Measurements from ENCODE around the gene TMEM132C. TPM values are rescaled to one million over a fixed set of nuclear protein-coding genes. Genes with fewer than 3 reads are reported as not detected.

Gene TMEM132C
- total and polyA plus RNA-seq, 2 donors (not counting 3 experiments of a cell fraction or from before 2014, with no cell fraction given): not detected

DNA sequence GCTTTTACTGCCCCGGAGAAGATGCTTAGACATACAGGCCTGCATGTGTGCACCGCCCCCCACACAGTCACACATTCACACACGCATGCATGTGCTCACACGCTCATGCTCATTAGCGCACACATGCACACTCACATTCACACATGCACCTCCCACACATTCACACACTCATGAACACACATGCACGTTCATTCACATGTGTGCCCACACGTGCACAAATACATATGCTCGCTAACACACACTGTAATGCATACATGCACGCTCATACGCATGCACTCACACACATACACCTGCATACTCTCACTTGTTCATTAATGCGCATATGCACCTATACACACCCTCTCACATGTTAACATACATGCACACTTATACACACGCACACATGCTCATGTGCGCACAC lies 21.9 kb downstream of the TMEM132C start:
- Histone ChIP-seq H3K27ac (ENCODE audit: insufficient read depth, low read depth, low read length) (no peak overlapping the region), H3K79me2 (ENCODE audit: control insufficient read depth, insufficient read depth, low read length) (no peaks in the 10 kb centered on the region), H3K4me3 (replicated peaks in 1 of 3; ENCODE audit: insufficient read depth in 1 of 3, low read depth in 1 of 3, low read length in 3 of 3) (no peak overlapping the region), H3K9ac (replicated peaks; ENCODE audit: extremely low read depth, insufficient read depth, low read length) (no peak overlapping the region), H3K36me3 (ENCODE audit: control insufficient read depth in 2 of 2, extremely low read depth in 1 of 2, insufficient read depth in 2 of 2, low read length in 2 of 2) (no peaks in the 10 kb centered on the region), H3K9me1 (replicated peaks; ENCODE audit: control insufficient read depth, extremely low read depth, insufficient read depth, low read length) (no peaks in the 10 kb centered on the region), H2AFZ (ENCODE audit: low read depth, low read length) (no peak overlapping the region), H3K27me3 (ENCODE audit: control insufficient read depth in 2 of 2, insufficient read depth in 2 of 2, low read length in 2 of 2) (no peaks in the 10 kb centered on the region), H3K4me2 (ENCODE audit: insufficient read depth, low read length) (no peak overlapping the region), H3K9me3 (replicated peaks; ENCODE audit: control insufficient read depth, insufficient read depth, low read length) (peaks cover 4% of the 10 kb centered on the region), H3K4me1 (ENCODE audit: control insufficient read depth, extremely low read depth, insufficient read depth, low read length) (no peaks in the 10 kb centered on the region), H4K20me1 (replicated peaks; ENCODE audit: control insufficient read depth, extremely low read depth, insufficient read depth, low read length) (no peaks in the 10 kb centered on the region)
- FAIRE-seq (no peak), DNase-seq (ENCODE audit: low read depth, low spot score) (no peak)
- CTCF ChIA-PET: no interaction called here
- dilution Hi-C loops (cut with MboI; ENCODE audit: extremely low pct_ligation_motif_present, low sequenced_read_pairs): no loop called here
- intact Hi-C loops (cut with micrococcal nuclease): no loop called here
- POLR2A ChIA-PET: no interaction called here
- no TSS peak for BruUV-seq (replicated peaks)
- TF ChIP-seq CTCF (IDR thresholded peaks at IDR 0.05; ENCODE audit: extremely low read depth in 1 of 2, insufficient read depth in 1 of 2, low read depth in 1 of 2, low read length in 2 of 2) (no peak), MYC (IDR thresholded peaks at IDR 0.05; ENCODE audit: low read depth, low read length) (no peak), FOS (IDR thresholded peaks at IDR 0.05; ENCODE audit: borderline replicate concordance, insufficient read depth, low read length) (no peak), POLR2AphosphoS5 (IDR thresholded peaks at IDR 0.05; ENCODE audit: insufficient read depth, low read depth, low read length) (no peak), POLR2A (IDR thresholded peaks at IDR 0.05; ENCODE audit: low read depth, low read length) (no peak), GATA2 (IDR thresholded peaks at IDR 0.05; ENCODE audit: insufficient read depth, insufficient read length, low read depth, low read length) (no peak), EZH2 (IDR thresholded peaks at IDR 0.05; ENCODE audit: borderline replicate concordance, low read depth, low read length, severe bottlenecking) (no peak), MAX (IDR thresholded peaks at IDR 0.05; ENCODE audit: insufficient read depth, insufficient read length) (no peak), JUN (IDR thresholded peaks at IDR 0.05; ENCODE audit: borderline replicate concordance, insufficient read depth, insufficient read length, low read depth) (no peak)

Data from endothelial cell of umbilical vein (primary cell).